GM21360 (cell line): Measurements from ENCODE around the gene ACACA.

Source experiments
- ATAC-seq: cut with Tn5 transposase; IDR thresholded peaks from one replicate; pipeline ENCODE4 v1.9.1; 2021; ENCODE audit warnings: mild to moderate bottlenecking, moderate library complexity; ENCODE audit not compliant: unreplicated experiment

Gene ACACA

GRCh38 chr17:37109731-37110710, 296.6 kb downstream of the ACACA start:
- no peak for ATAC-seq

- ATAC-seq, result no peak
These were observed 297.5 kb downstream of the ACACA start for GRCh38 chr17:37109106-37109505.

GRCh38 chr17:37107406-37108083, 299.1 kb downstream of the ACACA start:
- no peak for ATAC-seq

- ATAC-seq, result no peak
These were observed 300.6 kb downstream of the ACACA start for GRCh38 chr17:37106049-37106448.

GRCh38 chr17:37103231-37103630, 303.4 kb downstream of the ACACA start:
- no peak for ATAC-seq

GRCh38 chr17:37101306-37101705, 305.3 kb downstream of the ACACA start:
- ATAC-seq, result no peak

- no peak for ATAC-seq
These were observed 306.4 kb downstream of the ACACA start for GRCh38 chr17:37100231-37100630.

- ATAC-seq, result no peak
These were observed 307.5 kb downstream of the ACACA start for GRCh38 chr17:37098910-37099664.

- no peak for ATAC-seq
These were observed 308.5 kb downstream of the ACACA start for GRCh38 chr17:37098152-37098551.

GRCh38 chr17:37097154-37097553, 309.5 kb downstream of the ACACA start:
- ATAC-seq, result no peak

GRCh38 chr17:37096071-37096470, 310.6 kb downstream of the ACACA start:
- no peak for ATAC-seq

GRCh38 chr17:37094391-37094790, 312.2 kb downstream of the ACACA start:
- ATAC-seq, result no peak

GRCh38 chr17:37092701-37093100, 313.9 kb downstream of the ACACA start:
- no peak for ATAC-seq

- ATAC-seq, result no peak
These were observed 314.6 kb downstream of the ACACA start for GRCh38 chr17:37092071-37092470.

- ATAC-seq, result no peak
These were observed 315.7 kb downstream of the ACACA start for GRCh38 chr17:37090941-37091340.

GRCh38 chr17:37089956-37090355, 316.7 kb downstream of the ACACA start:
- no peak for ATAC-seq

GRCh38 chr17:37088913-37089312, 317.7 kb downstream of the ACACA start:
- ATAC-seq, result no peak

- no peak for ATAC-seq
These were observed 318.2 kb downstream of the ACACA start for GRCh38 chr17:37088459-37088858.

- ATAC-seq, result no peak
These were observed 319.0 kb downstream of the ACACA start for GRCh38 chr17:37087683-37088082.

GRCh38 chr17:37086948-37087347, 319.7 kb downstream of the ACACA start:
- no peak for ATAC-seq

GRCh38 chr17:37086334-37086733, 320.3 kb downstream of the ACACA start:
- ATAC-seq, result no peak
